AG10803 (cell line): ENCODE measurements around the gene IDH3A.

Experiments used
- DNase-seq: peaks from one replicate; pipeline ENCODE4 v3.0.0; 2010; ENCODE audit warnings: low read depth
- H3K4me3 ChIP-seq: 2 replicates; pipeline ENCODE4 v1.5.1; 2011; ENCODE audit warnings: mild to moderate bottlenecking, low read length, control low read depth
- TF ChIP-seq, protein P1 (sequence below): conservative IDR thresholded peaks from 2 replicates; pipeline ENCODE4 v1.5.1; 2011; ENCODE audit warnings: mild to moderate bottlenecking, low read length, control low read depth, inconsistent platforms

IDH3A gene

DNA sequence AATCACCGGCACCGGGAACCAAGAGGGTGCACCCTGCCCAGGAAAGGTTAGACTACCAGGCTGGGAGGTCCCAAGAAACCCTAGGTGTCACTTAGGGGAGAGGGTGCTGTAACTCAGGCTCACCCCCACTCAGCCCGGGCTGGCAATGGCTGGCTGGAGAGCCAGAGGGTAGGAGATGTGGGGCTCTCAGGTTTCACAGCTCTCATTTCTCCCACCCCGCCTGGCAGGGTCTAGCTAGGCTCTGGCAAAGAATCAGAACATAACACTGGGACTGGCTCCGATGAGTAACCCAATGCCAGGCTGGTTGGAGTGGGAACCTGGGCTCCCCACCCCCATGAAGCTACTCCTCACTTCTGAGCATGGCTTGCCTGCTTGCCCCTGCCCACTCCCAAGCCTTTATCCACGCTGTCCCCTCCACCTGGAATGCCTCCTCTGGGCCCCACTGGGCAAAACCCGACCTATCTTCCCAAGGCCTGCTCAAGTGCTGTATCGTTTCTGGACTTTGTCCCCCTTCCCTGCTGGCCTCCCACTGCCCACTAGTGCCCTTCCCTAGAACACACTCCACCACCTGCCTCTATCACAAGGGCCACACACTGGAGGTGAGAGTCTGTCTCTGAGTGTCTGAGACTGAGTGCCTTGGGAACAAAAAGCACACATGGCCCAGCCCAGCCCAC, 19.9 kb upstream of the IDH3A start:
- no peak overlapping the region for H3K4me3 ChIP-seq
- DNase-seq, result no peak
- TF ChIP-seq, protein P1, sequence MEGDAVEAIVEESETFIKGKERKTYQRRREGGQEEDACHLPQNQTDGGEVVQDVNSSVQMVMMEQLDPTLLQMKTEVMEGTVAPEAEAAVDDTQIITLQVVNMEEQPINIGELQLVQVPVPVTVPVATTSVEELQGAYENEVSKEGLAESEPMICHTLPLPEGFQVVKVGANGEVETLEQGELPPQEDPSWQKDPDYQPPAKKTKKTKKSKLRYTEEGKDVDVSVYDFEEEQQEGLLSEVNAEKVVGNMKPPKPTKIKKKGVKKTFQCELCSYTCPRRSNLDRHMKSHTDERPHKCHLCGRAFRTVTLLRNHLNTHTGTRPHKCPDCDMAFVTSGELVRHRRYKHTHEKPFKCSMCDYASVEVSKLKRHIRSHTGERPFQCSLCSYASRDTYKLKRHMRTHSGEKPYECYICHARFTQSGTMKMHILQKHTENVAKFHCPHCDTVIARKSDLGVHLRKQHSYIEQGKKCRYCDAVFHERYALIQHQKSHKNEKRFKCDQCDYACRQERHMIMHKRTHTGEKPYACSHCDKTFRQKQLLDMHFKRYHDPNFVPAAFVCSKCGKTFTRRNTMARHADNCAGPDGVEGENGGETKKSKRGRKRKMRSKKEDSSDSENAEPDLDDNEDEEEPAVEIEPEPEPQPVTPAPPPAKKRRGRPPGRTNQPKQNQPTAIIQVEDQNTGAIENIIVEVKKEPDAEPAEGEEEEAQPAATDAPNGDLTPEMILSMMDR, result no peak

DNA sequence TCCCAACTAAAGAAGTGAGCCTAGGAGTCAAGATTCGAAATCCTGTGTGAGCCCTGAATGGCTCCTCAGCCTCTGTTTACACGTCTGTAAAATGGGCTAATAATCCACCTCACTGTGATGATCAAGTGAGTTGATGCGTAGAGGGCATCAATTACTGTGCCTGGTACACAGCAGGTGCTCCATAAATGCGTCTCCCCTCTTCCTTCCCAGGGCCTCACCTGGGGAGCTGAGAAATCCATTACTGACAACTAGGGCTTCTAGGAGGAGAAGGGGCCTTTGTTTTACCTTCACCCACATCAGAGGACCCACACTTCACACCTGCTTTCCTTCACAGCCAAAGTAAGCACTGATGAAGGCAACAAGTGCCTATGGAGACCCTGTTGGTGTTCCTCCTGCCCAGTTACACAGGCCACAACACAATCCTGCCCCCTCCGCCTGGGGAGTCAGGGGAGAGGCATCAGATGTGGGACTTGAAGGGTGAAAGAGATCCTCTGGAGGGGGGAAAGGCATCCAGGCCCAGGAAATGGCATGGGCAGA, 19.3 kb upstream of the IDH3A start:
- TF ChIP-seq, protein P1, result no peak
- no peak overlapping the region for H3K4me3 ChIP-seq
- no peak for DNase-seq

DNA sequence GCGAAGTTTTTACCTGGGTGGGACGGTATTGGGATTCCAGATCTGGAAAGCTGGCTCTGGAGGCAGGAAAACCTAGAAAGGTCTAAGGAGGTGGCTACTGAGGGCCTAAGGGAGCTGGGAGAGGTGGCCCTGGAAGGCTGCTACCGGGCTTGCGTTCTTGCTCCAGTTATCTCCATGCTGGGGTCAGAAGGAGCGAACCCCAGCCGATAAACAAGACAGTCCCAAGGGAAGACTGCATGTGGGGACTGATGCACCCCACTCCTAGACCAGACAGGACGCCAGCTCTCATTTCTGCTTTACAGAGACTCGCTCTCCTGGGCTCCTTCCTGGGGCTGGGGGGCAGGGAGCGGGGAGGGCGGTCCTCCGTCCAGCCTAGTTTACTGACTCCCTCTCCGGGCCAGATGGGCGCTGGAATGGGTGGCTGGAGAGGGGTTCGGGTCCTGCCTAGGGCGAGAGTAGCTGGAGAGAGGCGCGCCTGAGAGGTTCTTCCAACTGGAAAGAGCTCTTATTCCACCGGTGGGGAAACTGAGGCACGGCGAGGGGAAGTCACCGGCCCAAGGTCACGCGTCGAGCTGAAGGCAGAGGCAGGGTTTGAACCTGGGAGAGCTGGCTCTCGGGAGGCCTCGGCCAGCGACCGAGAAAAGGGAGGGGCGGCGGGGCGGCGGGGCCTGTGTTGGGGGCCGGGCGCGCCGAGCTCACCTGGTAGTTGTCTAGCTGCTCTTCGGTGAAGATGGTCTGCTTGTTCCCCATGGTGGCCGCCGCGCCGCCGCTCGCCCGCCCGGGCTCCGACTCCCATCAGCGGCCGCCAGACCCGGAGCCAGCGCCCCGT, 18.5 kb upstream of the IDH3A start:
- TF ChIP-seq, protein P1, result no peak
- peak overlapping the region; percentile 26; the same call in 1 of the 2 replicates for H3K4me3 ChIP-seq
- DNase-seq, result no peak

DNA sequence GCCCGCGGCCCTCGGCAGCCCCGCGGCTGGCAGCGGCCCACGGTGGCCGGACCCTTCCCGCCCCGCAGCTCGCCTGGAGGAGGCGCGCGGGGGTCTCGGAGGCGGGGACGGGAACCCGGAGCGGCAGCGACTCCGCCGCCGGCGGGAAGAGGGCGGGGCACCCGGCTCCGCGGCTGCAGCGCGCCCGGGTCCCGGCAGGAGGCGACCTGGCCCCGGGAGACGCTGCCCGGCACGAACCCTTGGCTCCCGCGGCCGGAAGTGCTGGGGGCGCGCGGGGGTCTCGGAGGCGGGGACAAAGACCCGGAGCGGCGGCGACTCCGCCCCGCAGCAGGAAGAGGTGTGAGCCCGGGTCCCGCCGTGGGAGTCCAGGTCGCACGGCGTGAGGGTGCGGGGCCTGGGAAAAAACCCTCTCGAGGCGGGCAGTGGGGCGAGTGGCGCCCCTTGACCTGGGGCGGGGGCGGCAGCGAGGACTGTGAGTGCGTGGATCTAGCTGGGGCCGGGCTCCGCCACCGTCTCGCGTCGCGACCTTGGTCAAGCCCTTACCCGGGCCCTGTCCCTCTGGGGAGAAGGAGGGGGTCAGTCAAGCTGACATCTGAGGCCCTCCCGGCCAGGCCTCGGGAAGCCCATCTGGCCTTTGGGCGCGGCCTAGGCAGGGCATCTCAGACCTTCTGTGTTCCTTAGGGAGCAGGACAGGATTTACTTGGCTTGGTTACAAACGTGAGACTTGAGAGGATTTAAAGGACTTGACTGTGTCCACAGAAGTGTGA, 17.7 kb upstream of the IDH3A start, which contains the start of gene CIB2:
CIB2 (minus strand) TSS at position 151 of the 767 bp plus-strand sequence. CDS start 230 bp downstream, outside the sequence.
- H3K4me3 ChIP-seq, result peak within 1 kb of the TSS; percentile 75
- TF ChIP-seq, protein P1, result no peak; the same call in 1 of the 2 replicates
- DNase-seq, result peak; percentile 57

DNA sequence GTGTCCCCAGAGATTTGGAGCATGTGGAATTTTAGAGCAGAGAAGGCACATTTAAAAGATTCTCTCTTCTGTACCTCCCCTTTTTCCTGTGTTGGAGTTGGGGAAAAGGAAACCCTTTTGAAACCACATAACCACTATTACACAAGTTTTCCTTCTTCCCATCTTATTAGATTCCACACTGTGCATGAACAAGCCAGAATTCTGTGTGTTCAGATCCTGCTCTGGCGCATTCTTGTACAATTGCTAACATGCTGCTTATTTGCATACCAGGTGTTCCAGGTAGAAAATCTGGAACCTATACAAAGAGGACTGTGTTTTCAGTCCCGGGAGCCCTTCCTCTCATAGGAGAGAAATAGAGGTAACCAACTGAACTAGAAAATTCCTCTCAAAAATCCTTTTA, 15.4 kb upstream of the IDH3A start:
- DNase-seq, result no peak
- no peak overlapping the region for H3K4me3 ChIP-seq
- TF ChIP-seq, protein P1, result no peak

DNA sequence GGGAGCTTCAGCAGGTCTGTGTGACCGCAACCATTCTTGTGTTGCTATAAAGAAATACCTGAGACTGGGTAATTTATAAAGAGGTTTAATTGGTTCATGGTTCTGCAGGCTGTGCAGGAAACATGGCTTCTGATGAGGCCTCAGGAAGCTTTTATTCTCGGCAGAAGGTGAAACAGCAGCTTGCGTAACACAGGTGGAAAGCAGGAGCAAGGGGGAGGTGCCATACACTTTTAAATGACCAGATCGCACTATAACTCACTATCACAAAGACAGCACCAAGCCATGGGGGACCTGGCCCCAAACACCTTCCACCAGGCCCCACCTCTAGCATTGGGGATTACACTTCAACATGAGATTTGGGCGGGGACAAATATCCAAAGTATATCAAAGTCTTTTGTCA, 9.6 kb upstream of the IDH3A start:
- TF ChIP-seq, protein P1, result no peak
- H3K4me3 ChIP-seq, result no peak overlapping the region
- no peak for DNase-seq
